Measurements from ENCODE around the gene USP50. TPM values are rescaled to one million over a fixed set of nuclear protein-coding genes. Genes with fewer than 3 reads are reported as not detected.

USP50 gene
- total and polyA plus RNA-seq, 2 donors = 0.33 TPM; not detected in 1

DNA sequence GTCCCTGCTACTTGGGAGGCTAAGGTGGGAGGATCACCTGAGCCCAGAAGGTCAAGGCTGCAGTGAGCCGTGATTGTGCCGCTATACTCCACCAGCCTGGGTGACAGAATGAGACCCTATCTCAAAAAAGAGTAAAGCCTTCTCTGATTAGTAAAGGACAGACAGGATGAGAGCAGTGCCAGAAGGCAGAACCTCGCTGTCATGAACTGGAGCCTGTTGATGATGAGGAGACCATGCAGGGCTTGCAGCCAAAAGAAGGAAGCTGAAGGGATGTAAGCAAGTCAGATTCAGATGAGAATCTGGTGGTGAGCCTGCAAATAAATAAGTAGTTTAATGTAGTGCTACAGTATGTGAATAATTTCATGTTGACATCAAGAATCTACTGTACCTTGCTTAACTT, 52.8 kb downstream of the USP50 start:
- Histone ChIP-seq H3K4me1 (ENCODE audit: control insufficient read depth in 2 of 2, insufficient read depth in 2 of 2, low read length in 2 of 2) (no peaks in the 10 kb centered on the region), H3K27me3 (ENCODE audit: control insufficient read depth in 2 of 2, insufficient read depth in 1 of 2, low read length in 1 of 2) (no peaks in the 10 kb centered on the region), H3K36me3 (ENCODE audit: control insufficient read depth in 2 of 2, insufficient read depth in 2 of 2, low read length in 1 of 2) (peaks cover 43 to 59% of the 10 kb centered on the region in 2 donors), H3K4me3 (ENCODE audit: low read length in 2 of 2) (no peak overlapping the region), H3K27ac (ENCODE audit: low read depth in 1 of 2, low read length in 1 of 2) (no peak overlapping the region), H3K9me3 (ENCODE audit: control insufficient read depth in 2 of 2, insufficient read depth in 1 of 2, low read length in 1 of 2) (no peaks in the 10 kb centered on the region)
- WGBS = 98% methylated on average over 3 of the region's 3 CpGs
- DNase-seq (ENCODE audit: low read depth in 6 of 9, low spot score in 9 of 9) = no peak

DNA sequence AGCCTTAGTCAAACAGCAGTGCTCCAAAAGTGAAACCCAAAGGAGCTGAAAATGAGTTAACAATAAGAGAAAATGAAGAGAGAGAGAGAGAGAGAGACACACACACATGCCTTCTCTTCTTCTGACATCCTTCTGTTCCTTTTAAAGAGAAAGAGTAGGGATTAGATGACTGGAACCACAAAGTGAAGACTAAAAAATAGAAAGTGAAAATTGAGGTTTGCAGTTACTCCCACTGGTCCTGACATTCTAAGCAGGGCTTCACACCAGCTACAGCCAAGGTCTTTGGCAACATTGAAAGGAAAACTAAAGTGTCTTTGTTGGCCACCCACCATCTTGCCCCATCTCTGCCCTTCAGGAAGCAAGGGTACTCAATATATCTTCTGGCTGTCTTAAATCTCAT, 59.2 kb downstream of the USP50 start:
- no peak overlapping the region for H3K27ac ChIP-seq (ENCODE audit: low read depth in 1 of 2, low read length in 1 of 2)
- no peaks in the 10 kb centered on the region for H3K27me3 ChIP-seq (ENCODE audit: control insufficient read depth in 2 of 2, insufficient read depth in 1 of 2, low read length in 1 of 2)
- no peaks in the 10 kb centered on the region for H3K4me1 ChIP-seq (ENCODE audit: control insufficient read depth in 2 of 2, insufficient read depth in 2 of 2, low read length in 2 of 2)
- no peaks in the 10 kb centered on the region for H3K9me3 ChIP-seq (ENCODE audit: control insufficient read depth in 2 of 2, insufficient read depth in 1 of 2, low read length in 1 of 2)
- no peak for DNase-seq (ENCODE audit: low read depth in 6 of 9, low spot score in 9 of 9)
- H3K36me3 ChIP-seq (ENCODE audit: control insufficient read depth in 2 of 2, insufficient read depth in 2 of 2, low read length in 1 of 2) = peaks cover 21 to 36% of the 10 kb centered on the region in 2 donors
- no peak overlapping the region for H3K4me3 ChIP-seq (ENCODE audit: low read length in 2 of 2)

DNA sequence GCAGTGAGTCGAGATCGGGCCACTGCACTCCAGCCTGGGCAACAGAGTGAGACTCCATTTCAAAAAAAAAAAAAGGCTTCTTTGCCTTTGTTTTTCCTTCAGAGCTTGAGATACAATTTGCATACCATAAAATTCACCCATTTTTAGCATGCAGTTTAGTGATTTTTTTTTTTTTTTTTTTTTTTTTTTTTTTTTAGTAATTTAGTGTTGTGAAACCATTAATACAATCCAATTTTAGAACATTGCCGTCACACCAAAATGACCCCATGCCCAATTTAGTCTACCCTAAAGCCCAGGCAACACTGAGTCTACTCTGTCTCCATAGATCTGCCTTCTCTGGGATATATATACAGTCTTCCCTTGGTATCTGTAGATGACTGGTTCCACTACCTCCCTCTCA, 61.1 kb downstream of the USP50 start:
- H3K4me1 ChIP-seq (ENCODE audit: control insufficient read depth in 2 of 2, insufficient read depth in 2 of 2, low read length in 2 of 2) = no peaks in the 10 kb centered on the region
- no peak for DNase-seq (ENCODE audit: low read depth in 6 of 9, low spot score in 9 of 9)
- no peaks in the 10 kb centered on the region for H3K9me3 ChIP-seq (ENCODE audit: control insufficient read depth in 2 of 2, insufficient read depth in 1 of 2, low read length in 1 of 2)

DNA sequence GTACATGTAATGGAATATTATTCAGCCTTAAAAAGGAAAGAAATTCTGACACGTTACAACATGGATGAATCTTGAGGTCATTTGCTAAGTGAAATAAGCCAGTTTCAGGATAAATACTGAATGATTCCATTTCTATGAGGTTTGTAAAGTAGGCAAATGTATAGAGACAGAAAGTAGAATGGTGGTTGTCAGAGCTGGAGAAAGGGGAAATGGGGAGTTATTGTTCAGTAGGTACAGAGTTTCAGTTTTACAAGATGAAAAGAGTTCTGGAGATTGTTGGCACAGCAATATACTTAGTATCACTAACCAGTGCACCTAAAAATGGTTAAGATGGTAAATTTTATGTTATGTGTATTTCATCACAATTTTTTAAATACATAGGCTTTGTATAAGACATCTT, 61.7 kb downstream of the USP50 start:
- Histone ChIP-seq H3K9me3 (ENCODE audit: control insufficient read depth in 2 of 2, insufficient read depth in 1 of 2, low read length in 1 of 2) (no peaks in the 10 kb centered on the region), H3K4me1 (ENCODE audit: control insufficient read depth in 2 of 2, insufficient read depth in 2 of 2, low read length in 2 of 2) (no peaks in the 10 kb centered on the region), H3K4me3 (ENCODE audit: low read length in 2 of 2) (no peak overlapping the region), H3K27me3 (ENCODE audit: control insufficient read depth in 2 of 2, insufficient read depth in 1 of 2, low read length in 1 of 2) (no peaks in the 10 kb centered on the region), H3K27ac (ENCODE audit: low read depth in 1 of 2, low read length in 1 of 2) (no peak overlapping the region), H3K36me3 (ENCODE audit: control insufficient read depth in 2 of 2, insufficient read depth in 2 of 2, low read length in 1 of 2) (peaks cover 17 to 33% of the 10 kb centered on the region in 2 donors)
- DNase-seq (ENCODE audit: low read depth in 6 of 9, low spot score in 9 of 9) = no peak
- 95% methylated on average over 1 of the region's 1 CpG for WGBS

More for the DNA sequence above, 61.1 kb downstream of the USP50 start:
- no peak overlapping the region for H3K4me3 ChIP-seq (ENCODE audit: low read length in 2 of 2)
- no peaks in the 10 kb centered on the region for H3K27me3 ChIP-seq (ENCODE audit: control insufficient read depth in 2 of 2, insufficient read depth in 1 of 2, low read length in 1 of 2)
- no peak overlapping the region for H3K27ac ChIP-seq (ENCODE audit: low read depth in 1 of 2, low read length in 1 of 2)
- WGBS = over 99% methylated on average over 3 of the region's 3 CpGs
- H3K36me3 ChIP-seq (ENCODE audit: control insufficient read depth in 2 of 2, insufficient read depth in 2 of 2, low read length in 1 of 2) = peaks cover 20 to 32% of the 10 kb centered on the region in 2 donors

DNA sequence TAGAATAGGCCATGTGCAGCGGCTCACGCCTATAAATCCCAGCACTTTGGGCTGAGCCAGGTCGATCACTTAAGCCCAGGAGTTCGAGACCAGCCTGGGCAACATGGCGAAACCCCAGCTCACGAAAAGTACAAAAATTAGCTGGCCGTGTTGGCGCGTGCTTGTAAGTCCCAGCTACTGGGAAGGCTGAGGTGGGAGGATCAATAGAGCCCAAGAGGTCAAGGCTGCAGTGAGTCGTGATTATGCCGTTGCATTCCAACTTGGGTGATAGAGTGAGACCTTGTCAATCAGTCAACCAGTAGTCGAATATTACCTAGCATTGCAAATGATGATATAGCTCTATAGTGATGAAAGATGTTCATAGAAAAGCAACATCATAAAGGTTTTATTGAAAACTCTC, 70.3 kb downstream of the USP50 start:
- Histone ChIP-seq H3K4me3 (ENCODE audit: low read length in 2 of 2) (no peak overlapping the region), H3K36me3 (ENCODE audit: control insufficient read depth in 2 of 2, insufficient read depth in 2 of 2, low read length in 1 of 2) (peaks cover 26 to 49% of the 10 kb centered on the region in 2 donors), H3K27ac (ENCODE audit: low read depth in 1 of 2, low read length in 1 of 2) (no peak overlapping the region), H3K4me1 (ENCODE audit: control insufficient read depth in 2 of 2, insufficient read depth in 2 of 2, low read length in 2 of 2) (no peaks in the 10 kb centered on the region), H3K9me3 (ENCODE audit: control insufficient read depth in 2 of 2, insufficient read depth in 1 of 2, low read length in 1 of 2) (no peaks in the 10 kb centered on the region), H3K27me3 (ENCODE audit: control insufficient read depth in 2 of 2, insufficient read depth in 1 of 2, low read length in 1 of 2) (no peaks in the 10 kb centered on the region)
- WGBS = 97% methylated on average over 12 of the region's 12 CpGs
- no peak for DNase-seq (ENCODE audit: low read depth in 6 of 9, low spot score in 9 of 9)

DNA sequence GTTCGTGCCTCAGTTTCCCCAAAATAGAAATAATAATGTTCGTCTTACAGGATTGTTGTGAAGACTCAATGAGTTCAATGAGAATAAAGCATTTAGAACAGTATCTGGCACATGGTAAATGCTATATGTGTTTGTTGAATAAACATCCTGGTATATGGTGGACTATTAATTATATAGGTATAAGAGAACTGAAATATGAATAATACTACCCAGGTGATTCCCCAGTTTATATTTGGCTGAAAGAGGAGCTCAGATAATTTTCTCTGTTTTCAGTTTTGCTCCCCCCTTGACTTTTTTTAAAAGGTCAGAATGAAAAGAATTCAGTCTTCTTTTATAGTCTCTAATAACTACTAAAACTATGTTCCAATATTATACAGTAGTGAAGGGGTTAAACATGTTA, 75.4 kb downstream of the USP50 start:
- no peaks in the 10 kb centered on the region for H3K9me3 ChIP-seq (ENCODE audit: control insufficient read depth in 2 of 2, insufficient read depth in 1 of 2, low read length in 1 of 2)
- H3K27ac ChIP-seq (ENCODE audit: low read depth in 1 of 2, low read length in 1 of 2) = no peak overlapping the region
- DNase-seq (ENCODE audit: low read depth in 6 of 9, low spot score in 9 of 9) = no peak
- H3K4me3 ChIP-seq (ENCODE audit: low read length in 2 of 2) = no peak overlapping the region
- no peaks in the 10 kb centered on the region for H3K27me3 ChIP-seq (ENCODE audit: control insufficient read depth in 2 of 2, insufficient read depth in 1 of 2, low read length in 1 of 2)
- H3K4me1 ChIP-seq (ENCODE audit: control insufficient read depth in 2 of 2, insufficient read depth in 2 of 2, low read length in 2 of 2) = no peaks in the 10 kb centered on the region
- WGBS = 98% methylated on average over 2 of the region's 2 CpGs
- H3K36me3 ChIP-seq (ENCODE audit: control insufficient read depth in 2 of 2, insufficient read depth in 2 of 2, low read length in 1 of 2) = peaks cover 30 to 33% of the 10 kb centered on the region in 2 donors

DNA sequence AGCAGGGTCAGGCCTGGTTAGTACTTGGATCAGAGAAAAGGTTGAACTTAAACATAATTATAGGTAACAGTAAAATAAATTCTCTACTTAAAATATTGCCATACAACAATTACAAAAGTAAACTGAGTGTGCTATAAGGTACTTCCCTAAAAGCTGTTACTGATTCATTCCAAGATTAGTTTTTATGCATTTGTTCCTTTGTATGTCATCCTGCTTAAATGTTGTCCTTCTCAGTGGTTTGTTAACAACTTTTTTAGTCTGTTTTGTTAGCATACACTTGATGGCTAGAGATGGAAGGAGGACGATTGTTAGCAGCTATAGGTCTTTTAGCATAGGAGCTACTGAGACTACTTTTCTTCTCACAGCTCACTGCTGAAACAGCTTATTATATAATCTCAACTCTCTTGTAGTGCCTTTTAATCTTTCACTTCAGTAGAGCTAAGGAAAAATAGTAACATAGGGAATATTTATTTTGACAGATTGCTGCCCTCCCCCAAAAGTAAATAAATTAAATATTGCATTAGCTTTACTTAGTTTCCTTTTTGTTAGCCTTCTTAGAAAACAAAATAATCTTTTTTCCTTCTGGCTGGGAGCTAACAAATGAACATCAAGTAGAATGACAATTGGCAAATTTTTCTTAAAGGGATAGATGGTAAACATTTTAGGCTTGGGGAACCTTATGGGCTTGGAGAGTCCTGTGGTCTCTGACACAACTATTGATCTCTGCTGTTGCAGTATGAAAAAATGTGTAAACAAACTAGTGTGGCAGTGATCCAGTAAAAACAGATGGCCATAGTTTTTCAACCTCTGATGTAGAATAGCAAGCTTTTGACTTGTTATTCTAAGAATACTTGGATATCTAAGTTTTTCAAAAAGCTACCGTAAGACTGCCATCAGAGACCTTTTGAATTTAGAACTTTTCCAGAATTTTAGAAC, 82.8 kb downstream of the USP50 start:
- Histone ChIP-seq H3K36me3 (ENCODE audit: control insufficient read depth in 2 of 2, insufficient read depth in 2 of 2, low read length in 1 of 2) (peaks cover 28 to 45% of the 10 kb centered on the region in 2 donors), H3K4me1 (ENCODE audit: control insufficient read depth in 2 of 2, insufficient read depth in 2 of 2, low read length in 2 of 2) (no peaks in the 10 kb centered on the region), H3K9me3 (ENCODE audit: control insufficient read depth in 2 of 2, insufficient read depth in 1 of 2, low read length in 1 of 2) (no peaks in the 10 kb centered on the region), H3K27me3 (ENCODE audit: control insufficient read depth in 2 of 2, insufficient read depth in 1 of 2, low read length in 1 of 2) (no peaks in the 10 kb centered on the region), H3K27ac (ENCODE audit: low read depth in 1 of 2, low read length in 1 of 2) (no peak overlapping the region), H3K4me3 (ENCODE audit: low read length in 2 of 2) (no peak overlapping the region)
- WGBS = 94% methylated on average over 2 of the region's 2 CpGs
- no peak for DNase-seq (ENCODE audit: low read depth in 6 of 9, low spot score in 9 of 9)

DNA sequence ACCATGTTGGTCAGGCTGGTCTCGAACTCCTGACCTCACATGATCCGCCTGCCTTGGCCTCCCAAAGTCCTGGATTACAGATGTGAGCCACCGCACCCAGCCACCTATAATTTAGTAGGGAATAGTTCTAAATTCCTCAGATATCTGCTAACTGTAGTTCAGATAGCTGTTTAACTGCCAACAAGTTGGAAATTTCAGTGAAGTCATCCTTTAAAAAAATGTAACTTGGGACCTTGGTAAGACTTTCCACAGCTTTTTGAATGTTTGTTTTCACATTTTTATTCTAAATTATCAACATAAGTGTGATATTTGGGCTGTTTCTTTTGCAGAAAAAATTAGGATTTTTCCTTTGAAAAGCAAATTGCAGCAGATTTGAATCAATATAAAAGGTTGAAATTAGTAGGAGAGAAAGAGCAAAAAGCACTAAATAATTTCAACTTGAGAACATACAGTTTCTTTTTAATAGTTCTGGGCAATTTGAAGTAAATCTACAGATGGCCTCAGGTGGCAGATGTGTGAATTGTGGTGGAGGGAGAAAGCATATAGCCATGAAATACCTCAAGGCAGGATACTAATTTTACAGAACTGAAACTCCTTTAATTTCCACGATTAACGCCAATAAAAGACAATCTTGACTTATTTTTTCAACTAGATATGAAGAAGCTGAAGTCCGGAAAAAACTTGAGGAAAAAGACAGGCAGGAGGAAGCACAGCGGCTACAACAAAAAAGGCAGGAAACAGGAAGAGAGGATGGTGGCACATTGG, 87.9 kb downstream of the USP50 start:
- Histone ChIP-seq H3K36me3 (ENCODE audit: control insufficient read depth in 2 of 2, insufficient read depth in 2 of 2, low read length in 1 of 2) (peaks cover 31 to 54% of the 10 kb centered on the region in 2 donors), H3K9me3 (ENCODE audit: control insufficient read depth in 2 of 2, insufficient read depth in 1 of 2, low read length in 1 of 2) (no peaks in the 10 kb centered on the region), H3K27me3 (ENCODE audit: control insufficient read depth in 2 of 2, insufficient read depth in 1 of 2, low read length in 1 of 2) (no peaks in the 10 kb centered on the region), H3K4me1 (ENCODE audit: control insufficient read depth in 2 of 2, insufficient read depth in 2 of 2, low read length in 2 of 2) (no peaks in the 10 kb centered on the region), H3K27ac (ENCODE audit: low read depth in 1 of 2, low read length in 1 of 2) (no peak overlapping the region), H3K4me3 (ENCODE audit: low read length in 2 of 2) (no peak overlapping the region)
- WGBS = 97% methylated on average over 7 of the region's 7 CpGs
- no peak for DNase-seq (ENCODE audit: low read depth in 6 of 9, low spot score in 9 of 9)

DNA sequence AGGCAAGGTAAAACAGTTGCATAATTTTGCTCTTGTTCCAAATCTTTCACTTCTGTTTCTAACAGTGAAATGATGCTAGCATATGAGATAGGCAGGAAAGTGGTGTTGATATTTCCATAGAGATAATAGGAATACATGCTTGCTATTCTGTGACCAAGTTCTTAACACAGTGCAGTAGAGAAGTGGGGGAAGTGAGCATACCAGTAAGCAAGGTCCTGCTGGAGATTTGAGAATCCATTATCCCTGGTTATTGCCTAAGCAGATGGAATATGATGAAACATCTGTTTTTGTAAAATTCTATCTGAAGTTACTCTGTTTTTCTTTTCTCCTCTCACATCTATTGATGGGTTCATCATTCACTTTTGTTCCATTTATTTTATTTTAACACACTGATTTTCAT, 93.5 kb downstream of the USP50 start:
- DNase-seq (ENCODE audit: low read depth in 6 of 9, low spot score in 9 of 9) = no peak
- Histone ChIP-seq H3K36me3 (ENCODE audit: control insufficient read depth in 2 of 2, insufficient read depth in 2 of 2, low read length in 1 of 2) (peaks cover 26 to 35% of the 10 kb centered on the region in 2 donors), H3K27me3 (ENCODE audit: control insufficient read depth in 2 of 2, insufficient read depth in 1 of 2, low read length in 1 of 2) (no peaks in the 10 kb centered on the region), H3K9me3 (ENCODE audit: control insufficient read depth in 2 of 2, insufficient read depth in 1 of 2, low read length in 1 of 2) (no peaks in the 10 kb centered on the region), H3K4me3 (ENCODE audit: low read length in 2 of 2) (no peak overlapping the region), H3K4me1 (ENCODE audit: control insufficient read depth in 2 of 2, insufficient read depth in 2 of 2, low read length in 2 of 2) (no peaks in the 10 kb centered on the region), H3K27ac (ENCODE audit: low read depth in 1 of 2, low read length in 1 of 2) (no peak overlapping the region)
